ENCODE data around the gene FOCAD.

DNA sequence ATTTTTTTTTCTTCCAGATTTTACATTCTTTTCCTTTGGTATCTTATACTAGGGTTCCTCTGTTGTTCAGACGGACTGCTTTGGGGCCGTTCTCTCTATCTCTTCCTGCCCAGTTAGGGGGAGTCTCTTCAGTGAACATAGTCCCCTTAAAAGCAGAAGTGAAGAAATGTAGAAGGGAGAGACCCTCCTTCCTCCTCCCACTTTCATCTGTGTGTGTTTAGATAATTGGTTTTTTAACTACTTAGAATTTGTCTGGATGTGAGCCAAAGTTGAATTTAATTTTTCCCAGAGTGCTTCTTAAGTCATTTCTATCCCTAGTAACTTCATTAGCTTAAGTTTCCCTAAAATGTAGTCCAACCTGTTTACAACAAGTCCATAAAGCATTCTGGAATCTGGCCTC lies 179.9 kb downstream of the FOCAD start:
- TF ChIP-seq POLR2AphosphoS5 (IDR thresholded peaks at IDR 0.05): no peak
- TF ChIP-seq, protein P1, sequence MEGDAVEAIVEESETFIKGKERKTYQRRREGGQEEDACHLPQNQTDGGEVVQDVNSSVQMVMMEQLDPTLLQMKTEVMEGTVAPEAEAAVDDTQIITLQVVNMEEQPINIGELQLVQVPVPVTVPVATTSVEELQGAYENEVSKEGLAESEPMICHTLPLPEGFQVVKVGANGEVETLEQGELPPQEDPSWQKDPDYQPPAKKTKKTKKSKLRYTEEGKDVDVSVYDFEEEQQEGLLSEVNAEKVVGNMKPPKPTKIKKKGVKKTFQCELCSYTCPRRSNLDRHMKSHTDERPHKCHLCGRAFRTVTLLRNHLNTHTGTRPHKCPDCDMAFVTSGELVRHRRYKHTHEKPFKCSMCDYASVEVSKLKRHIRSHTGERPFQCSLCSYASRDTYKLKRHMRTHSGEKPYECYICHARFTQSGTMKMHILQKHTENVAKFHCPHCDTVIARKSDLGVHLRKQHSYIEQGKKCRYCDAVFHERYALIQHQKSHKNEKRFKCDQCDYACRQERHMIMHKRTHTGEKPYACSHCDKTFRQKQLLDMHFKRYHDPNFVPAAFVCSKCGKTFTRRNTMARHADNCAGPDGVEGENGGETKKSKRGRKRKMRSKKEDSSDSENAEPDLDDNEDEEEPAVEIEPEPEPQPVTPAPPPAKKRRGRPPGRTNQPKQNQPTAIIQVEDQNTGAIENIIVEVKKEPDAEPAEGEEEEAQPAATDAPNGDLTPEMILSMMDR (IDR thresholded peaks at IDR 0.05): no peak
- no peak for TF ChIP-seq POLR2A (IDR thresholded peaks at IDR 0.05)
- no peak for TF ChIP-seq EP300 (IDR thresholded peaks at IDR 0.05)

Measured in stomach (tissue), 4 donors.